ENCODE measurements around the gene MAP4K5.

DNA sequence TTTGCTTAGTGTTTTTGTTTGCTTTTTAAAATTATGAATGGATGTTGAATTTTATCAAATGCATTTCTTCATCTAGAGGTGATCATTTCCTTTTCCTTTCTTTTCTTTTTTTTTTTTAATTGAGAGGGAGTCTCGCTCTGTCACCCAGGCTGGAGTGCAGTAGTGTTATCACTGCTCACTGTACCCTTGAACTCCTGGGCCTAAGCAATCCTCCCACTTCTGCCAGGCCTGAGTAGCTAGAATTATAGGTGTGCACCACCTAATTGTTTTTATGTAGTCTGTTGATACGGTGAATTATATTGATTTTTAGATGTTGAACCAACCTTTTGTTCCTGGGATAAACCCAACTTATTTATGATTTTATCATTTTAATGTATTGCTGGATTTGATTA is 134.2 kb downstream of the MAP4K5 start:
- TF ChIP-seq POLR2AphosphoS5 (IDR thresholded peaks at IDR 0.05; ENCODE audit: low read depth, low read length) (no peak), TAF1 (IDR thresholded peaks at IDR 0.05; ENCODE audit: borderline replicate concordance, low read depth, low read length) (no peak)

Data from GM12892 (cell line).